Adipocyte (in vitro differentiated cells): Measurements from ENCODE around the gene TMEM62.

Experiments
- DNase-seq: peaks from one replicate; pipeline ENCODE4 v3.0.0-alpha.2; 2015; ENCODE audit warnings: low read depth
- H3K27me3 ChIP-seq: replicated peaks from 2 replicates; pipeline ENCODE4 v1.7.0; 2013; ENCODE audit warnings: mild to moderate bottlenecking, low read length, moderate library complexity; ENCODE audit not compliant: control insufficient read depth, insufficient read depth
- H3K36me3 ChIP-seq: 2 replicates; pipeline ENCODE4 v1.7.0; 2013; ENCODE audit warnings: low read length, mild to moderate bottlenecking, moderate library complexity; ENCODE audit not compliant: control insufficient read depth, insufficient read depth, severe bottlenecking
- H3K4me1 ChIP-seq: 2 replicates; pipeline ENCODE4 v1.7.0; 2013; ENCODE audit warnings: mild to moderate bottlenecking, low read length, moderate library complexity; ENCODE audit not compliant: control insufficient read depth, insufficient read depth
- H3K4me3 ChIP-seq: 2 replicates; pipeline ENCODE4 v1.7.0; 2013; ENCODE audit warnings: mild to moderate bottlenecking, low read length, moderate library complexity
- H3K9ac ChIP-seq: 2 replicates; pipeline ENCODE4 v1.7.0; 2013; ENCODE audit warnings: mild to moderate bottlenecking, low read length, moderate library complexity
- H3K9me3 ChIP-seq: 2 replicates; pipeline ENCODE4 v1.7.0; 2013; ENCODE audit warnings: mild to moderate bottlenecking, low read length, moderate library complexity; ENCODE audit not compliant: control insufficient read depth

The TMEM62 gene

DNA sequence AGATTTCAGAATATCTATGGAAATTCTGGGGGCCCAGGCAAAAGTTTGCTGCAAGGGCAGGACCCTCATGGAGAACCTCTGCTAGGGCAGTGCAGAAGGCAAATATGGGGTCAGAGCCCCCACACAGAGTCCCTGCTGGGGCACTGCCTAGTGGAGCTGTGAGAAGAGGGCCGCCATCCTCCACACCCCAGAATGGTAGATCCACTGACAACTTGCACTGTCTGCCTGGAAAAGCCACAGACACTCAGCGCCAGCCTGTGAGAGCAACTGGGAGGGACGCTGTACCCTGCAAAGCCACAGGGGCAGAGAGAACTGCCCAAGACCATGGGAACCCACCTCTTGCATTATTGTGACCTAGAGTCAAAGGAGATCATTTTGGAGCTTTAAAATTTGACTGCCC is 65.6 kb downstream of the TMEM62 start:
- Histone ChIP-seq H3K4me1 (no peaks in the 10 kb centered on the region), H3K9me3 (no peaks in the 10 kb centered on the region), H3K4me3 (no peak overlapping the region), H3K27me3 (no peaks in the 10 kb centered on the region), H3K36me3 (peaks cover 33% of the 10 kb centered on the region), H3K9ac (no peak overlapping the region)
- no peak for DNase-seq

DNA sequence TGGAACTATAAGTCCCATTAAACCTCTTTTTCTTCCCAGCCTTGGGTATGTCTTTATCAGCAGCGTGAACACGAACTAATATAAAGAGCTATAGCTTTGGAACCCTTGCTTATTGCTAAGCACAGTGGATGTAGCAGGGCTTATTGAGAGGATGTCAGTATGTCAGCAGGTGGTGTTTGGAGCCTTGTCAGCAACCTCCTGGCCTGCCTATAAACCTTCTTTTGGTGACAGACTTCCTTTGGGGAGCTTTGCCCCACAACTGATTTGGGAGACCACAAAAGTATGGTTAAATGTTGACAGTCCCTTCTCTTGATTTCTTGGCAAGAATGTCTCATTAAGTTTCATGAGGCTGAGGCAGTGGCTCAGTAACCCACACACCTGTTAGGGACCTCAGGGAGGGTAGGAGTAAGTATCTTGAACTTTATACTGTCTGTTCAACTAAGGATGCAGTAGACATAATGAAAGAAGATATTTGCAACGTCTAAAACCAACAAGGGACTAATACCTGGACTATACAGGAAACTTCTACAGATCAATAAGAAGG is 66.6 kb downstream of the TMEM62 start:
- Histone ChIP-seq H3K9ac (no peak overlapping the region), H3K36me3 (peaks cover 23% of the 10 kb centered on the region), H3K4me3 (no peak overlapping the region), H3K4me1 (peaks cover 4% of the 10 kb centered on the region), H3K9me3 (no peaks in the 10 kb centered on the region), H3K27me3 (no peaks in the 10 kb centered on the region)
- DNase-seq, result no peak

DNA sequence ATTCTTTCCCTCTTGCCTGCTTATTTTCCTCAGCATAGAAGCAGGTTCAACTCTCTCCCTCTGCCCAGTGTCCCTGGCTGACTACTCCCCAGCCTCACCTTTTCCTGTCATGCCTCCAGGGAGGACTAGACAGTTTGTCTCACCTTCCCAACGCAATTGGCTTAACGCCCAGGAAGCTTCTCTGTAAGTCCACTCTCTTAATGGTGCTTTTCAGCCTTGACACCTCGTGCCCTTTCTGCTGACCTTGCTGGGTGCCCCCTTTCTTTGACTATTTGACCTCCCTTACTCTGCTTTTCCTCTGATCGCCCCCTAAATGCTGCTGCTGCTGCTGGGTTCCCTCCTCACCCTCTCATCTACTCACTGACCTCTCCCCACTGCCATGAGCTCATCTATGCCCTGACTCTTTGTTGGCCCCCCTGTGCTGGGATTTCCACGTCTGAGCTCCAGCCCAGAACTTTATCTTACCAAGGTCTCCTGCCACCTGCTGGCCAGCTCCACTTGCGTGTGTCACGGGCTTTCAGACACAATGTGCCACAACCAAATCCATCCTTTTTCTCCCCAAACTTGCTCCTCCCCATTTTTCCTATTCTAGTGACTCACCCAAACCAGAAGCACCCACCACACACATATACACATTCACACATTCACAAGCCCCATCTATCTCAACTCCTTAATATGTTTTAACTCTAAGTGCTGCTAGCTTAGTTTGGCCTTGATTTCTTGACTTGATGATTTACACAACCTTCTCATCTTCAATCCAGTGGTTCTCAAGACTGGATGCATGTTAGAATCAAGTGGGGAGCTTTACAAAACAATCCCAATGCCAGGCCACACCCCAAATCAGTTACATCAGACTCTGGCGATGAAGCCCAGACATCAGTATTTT is 70.9 kb downstream of the TMEM62 start:
- Histone ChIP-seq H3K4me3 (no peak overlapping the region), H3K27me3 (peaks cover 28% of the 10 kb centered on the region), H3K9ac (no peak overlapping the region), H3K36me3 (no peaks in the 10 kb centered on the region), H3K9me3 (no peaks in the 10 kb centered on the region), H3K4me1 (peaks cover 5% of the 10 kb centered on the region)
- peak; percentile 73 for DNase-seq

DNA sequence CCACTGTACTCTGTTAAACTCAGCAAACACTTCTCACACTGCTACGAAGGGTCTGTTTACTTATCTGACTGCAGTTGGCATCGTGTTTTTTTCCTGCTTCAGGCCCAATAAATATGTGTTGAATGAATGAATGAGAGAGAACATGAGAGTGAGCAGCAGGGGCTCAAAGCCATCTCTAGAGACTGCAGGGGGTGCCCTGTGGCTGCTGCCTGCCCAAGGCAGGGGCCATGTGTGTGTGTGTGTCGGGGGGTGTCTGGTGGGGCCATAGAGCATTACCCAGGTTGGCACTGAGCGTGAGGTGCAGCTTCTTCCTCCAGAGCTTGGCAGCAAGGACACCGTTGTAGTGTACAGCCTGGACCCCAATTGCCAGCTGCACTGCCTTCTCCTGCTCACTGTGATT is 72.7 kb downstream of the TMEM62 start:
- Histone ChIP-seq H3K36me3 (no peaks in the 10 kb centered on the region), H3K4me3 (no peak overlapping the region), H3K9me3 (no peaks in the 10 kb centered on the region), H3K9ac (no peak overlapping the region), H3K27me3 (peaks cover 45% of the 10 kb centered on the region), H3K4me1 (peaks cover 5% of the 10 kb centered on the region)
- no peak for DNase-seq

DNA sequence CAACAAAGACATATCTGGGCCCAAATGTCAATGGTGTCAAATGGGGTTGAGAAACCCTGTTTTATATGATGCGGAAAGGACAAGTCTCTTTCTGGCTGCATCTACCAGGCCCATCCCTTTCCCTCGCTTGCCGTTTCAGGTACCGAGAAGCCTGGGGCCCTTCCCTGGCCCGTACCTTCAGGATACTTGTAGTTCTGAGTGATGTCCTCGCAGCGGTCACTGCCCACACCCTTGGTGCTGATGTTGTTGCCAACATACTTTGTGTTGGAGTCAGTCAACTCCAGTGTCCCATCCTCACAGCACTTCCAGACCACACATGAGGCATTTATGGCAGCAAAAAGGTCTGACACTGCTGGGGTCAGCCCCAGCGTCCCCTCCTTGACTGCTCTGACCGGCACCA is 73.6 kb downstream of the TMEM62 start:
- Histone ChIP-seq H3K4me1 (peaks cover 5% of the 10 kb centered on the region), H3K9ac (no peak overlapping the region), H3K4me3 (no peak overlapping the region), H3K9me3 (no peaks in the 10 kb centered on the region), H3K27me3 (peaks cover 45% of the 10 kb centered on the region), H3K36me3 (no peaks in the 10 kb centered on the region)
- no peak for DNase-seq

DNA sequence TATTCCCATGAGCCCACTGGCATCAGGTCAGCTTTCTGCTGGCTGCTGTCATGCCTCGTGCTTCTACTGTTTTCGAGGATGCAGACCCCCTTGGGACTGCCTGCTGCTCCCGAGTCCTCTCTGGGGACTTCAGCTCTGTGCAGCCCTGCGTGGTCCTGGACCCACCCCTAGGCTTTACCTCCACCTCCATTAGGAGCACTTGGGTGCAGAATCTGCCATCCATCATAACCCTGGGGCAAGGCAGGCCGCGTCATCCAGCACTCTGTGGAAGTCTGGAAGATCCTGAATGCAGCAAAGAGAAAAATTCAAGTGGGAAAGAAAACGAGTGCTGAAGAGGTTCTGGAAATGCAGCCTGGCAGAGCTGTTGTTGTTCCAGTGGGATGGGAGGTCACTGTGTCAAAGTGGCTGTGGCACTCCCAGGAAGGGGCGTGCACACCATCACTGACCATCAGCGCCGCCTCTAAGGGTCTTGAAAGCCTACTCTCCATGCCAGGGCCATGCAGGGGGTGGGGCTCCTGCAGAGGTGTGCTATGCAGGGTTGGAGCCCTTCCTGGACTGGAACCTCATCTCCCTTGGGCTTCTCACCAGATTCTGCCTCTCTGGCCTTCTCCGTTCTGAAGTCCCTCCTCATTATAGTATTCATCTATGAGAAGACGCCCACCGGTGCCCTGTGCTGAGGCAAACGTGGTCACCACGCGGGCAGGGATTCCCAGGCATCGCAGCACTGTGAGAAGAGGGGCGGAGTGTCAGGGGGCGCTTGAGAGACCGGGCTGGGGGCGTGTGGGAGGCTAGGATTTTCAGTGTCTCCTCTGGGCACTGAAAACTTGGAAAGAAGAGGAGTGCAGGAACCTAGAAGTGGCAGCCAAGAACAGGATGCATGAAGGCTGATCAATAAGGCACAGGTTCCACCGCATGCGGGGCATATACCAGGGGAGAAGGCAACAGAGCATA is 74.9 kb downstream of the TMEM62 start:
- H3K9me3 ChIP-seq, result no peaks in the 10 kb centered on the region
- peaks cover 55% of the 10 kb centered on the region for H3K27me3 ChIP-seq
- H3K4me1 ChIP-seq, result peaks cover 5% of the 10 kb centered on the region
- no peaks in the 10 kb centered on the region for H3K36me3 ChIP-seq
- DNase-seq, result no peak
- H3K9ac ChIP-seq, result no peak overlapping the region
- H3K4me3 ChIP-seq, result no peak overlapping the region

DNA sequence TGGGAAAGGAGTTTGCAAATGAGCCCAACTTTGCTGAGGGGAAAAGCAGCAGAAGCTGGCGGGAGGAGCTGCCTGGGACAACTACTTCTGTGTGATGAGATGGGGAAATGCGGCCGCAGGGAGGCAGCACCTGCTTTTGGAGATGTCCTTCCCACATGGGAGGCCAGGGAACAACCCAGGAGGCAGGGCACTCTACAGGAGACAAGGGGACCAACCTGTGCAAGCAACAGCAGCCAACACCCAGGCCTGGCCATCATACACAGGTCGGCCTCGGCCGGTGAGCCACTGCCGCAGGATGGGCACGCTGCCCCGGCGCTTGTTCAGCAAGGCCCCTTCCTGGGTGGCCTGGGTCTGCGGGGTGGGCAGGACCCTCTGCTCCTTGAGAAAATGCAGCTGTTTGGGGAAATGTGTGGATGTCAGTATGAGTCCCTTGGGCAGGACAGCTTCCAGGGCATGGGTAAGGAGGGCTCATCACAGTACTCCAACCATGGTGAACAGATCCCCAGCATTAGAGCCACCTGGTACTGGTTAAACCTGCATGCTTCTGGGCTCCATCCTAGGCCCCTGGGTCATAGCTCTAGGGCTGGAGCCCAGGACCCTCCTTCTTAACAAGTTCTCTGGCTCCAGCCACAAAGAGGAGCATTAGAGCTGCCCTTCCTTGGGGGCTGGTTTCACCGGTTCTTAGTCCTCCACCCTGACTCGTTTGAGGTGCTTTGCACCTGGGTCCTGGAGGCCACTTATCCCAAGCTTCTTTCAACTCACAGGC is 75.9 kb downstream of the TMEM62 start:
- Histone ChIP-seq H3K36me3 (no peaks in the 10 kb centered on the region), H3K27me3 (peaks cover 65% of the 10 kb centered on the region), H3K9me3 (no peaks in the 10 kb centered on the region), H3K4me3 (no peak overlapping the region), H3K9ac (no peak overlapping the region), H3K4me1 (peaks cover 5% of the 10 kb centered on the region)
- peak; percentile 23 for DNase-seq

DNA sequence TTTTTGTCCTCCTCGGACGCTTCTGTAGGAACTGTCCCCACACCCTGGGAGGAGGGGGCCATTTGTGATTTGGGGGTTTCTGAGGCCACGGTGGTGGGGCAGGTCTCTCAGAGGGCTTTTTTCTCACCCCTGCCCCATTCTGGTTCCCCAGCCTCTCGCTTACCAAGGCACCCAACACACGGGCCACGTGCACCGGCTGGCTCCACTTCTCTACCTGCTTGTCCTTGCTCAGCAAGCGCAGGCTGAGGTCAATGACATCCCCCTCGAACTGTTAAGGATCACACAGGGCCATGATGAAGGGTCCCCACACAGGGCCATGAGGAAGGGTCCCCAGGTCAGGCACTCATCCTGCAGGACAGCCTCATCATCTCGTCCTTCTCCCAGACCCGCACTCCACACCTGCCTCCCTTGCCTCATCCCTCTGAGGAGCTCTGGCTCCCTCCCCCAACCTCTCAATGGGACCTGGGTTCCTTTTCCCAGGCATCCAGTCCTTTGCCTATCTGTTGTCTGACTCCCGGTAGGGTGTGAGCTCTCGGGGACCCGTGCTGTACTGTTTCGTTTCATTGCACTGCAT is 76.9 kb downstream of the TMEM62 start:
- Histone ChIP-seq H3K4me3 (no peak overlapping the region), H3K36me3 (no peaks in the 10 kb centered on the region), H3K9me3 (no peaks in the 10 kb centered on the region), H3K4me1 (no peaks in the 10 kb centered on the region), H3K9ac (no peak overlapping the region), H3K27me3 (peaks cover 65% of the 10 kb centered on the region)
- DNase-seq, result no peak

DNA sequence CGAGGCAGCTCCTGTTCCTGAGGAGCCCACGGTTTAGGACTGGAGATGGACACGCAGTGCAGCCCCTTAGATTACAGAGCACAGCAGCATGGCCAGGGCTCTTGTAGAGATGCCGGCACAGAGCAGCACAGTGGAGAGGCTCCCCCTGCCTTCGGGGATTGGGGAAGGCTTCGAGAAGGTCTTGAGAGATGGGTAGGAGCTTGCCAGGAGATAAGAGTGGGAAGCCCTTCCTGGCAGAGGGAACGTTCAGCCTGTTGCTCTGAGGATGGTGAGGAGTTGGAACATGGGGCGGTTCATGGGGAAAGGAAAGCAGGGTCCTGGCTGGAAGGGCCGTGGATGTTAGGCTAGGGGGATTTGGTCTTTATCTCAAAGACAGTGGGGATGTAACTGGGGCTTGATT is 77.4 kb downstream of the TMEM62 start:
- DNase-seq, result no peak
- H3K36me3 ChIP-seq, result no peaks in the 10 kb centered on the region
- no peaks in the 10 kb centered on the region for H3K4me1 ChIP-seq
- no peak overlapping the region for H3K9ac ChIP-seq
- no peak overlapping the region for H3K4me3 ChIP-seq
- H3K9me3 ChIP-seq, result no peaks in the 10 kb centered on the region
- H3K27me3 ChIP-seq, result peaks cover 65% of the 10 kb centered on the region

DNA sequence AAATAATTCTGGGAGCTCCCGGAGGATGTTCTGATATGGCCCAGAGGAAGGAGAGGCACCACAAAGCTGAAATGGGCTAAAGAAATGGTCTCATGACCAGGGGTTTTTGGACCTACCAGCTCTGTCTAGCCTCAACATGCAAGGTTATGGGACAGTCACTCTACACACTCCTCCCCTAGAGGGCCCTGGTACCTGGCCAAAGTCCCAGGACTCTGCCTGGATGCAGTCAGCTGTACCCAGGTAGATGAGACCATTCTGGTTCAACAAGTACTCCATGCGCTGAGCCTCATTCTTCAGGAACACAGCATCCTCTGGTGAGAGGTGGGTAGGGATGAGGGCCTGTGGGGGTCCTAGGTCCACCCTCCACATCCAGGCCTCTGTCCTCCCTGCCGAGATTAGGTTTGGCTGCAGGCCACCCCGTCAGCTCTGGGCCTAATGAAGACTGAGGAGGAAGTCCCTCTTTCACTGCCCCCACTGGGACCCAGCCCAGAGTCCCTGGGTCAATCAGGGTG is 77.9 kb downstream of the TMEM62 start:
- no peak for DNase-seq
- Histone ChIP-seq H3K27me3 (peaks cover 67% of the 10 kb centered on the region), H3K36me3 (no peaks in the 10 kb centered on the region), H3K9ac (no peak overlapping the region), H3K4me3 (no peak overlapping the region), H3K4me1 (no peaks in the 10 kb centered on the region), H3K9me3 (no peaks in the 10 kb centered on the region)
